ENCODE measurements around the gene ZNF385B. TPM values are rescaled to one million over a fixed set of nuclear protein-coding genes. Genes with fewer than 3 reads are reported as not detected.

Gene ZNF385B
- polyA plus RNA-seq, 1 donor from 2014 or later, result 0.31 TPM

GRCh38 chr2:179539124-179539511 is 322.3 kb downstream of the ZNF385B start:
- H3K9me3 ChIP-seq (ENCODE audit: low read length), result peaks cover 3% of the 10 kb centered on the region
- H3K9me2 ChIP-seq (ENCODE audit: insufficient read depth, low read length), result no peaks in the 10 kb centered on the region
- H3F3A ChIP-seq (ENCODE audit: insufficient read depth, low read length, poor library complexity, severe bottlenecking), result no peaks in the 10 kb centered on the region
- no peak for TF ChIP-seq CTCF (IDR thresholded peaks at IDR 0.05; ENCODE audit: poor library complexity, severe bottlenecking)
- TF ChIP-seq EP300 (conservative IDR thresholded peaks at IDR 0.05; ENCODE audit: poor library complexity, severe bottlenecking), result no peak
- H3K79me2 ChIP-seq (replicated peaks; ENCODE audit: insufficient read depth, low read length), result no peaks in the 10 kb centered on the region
- no peaks in the 10 kb centered on the region for H4K20me1 ChIP-seq (ENCODE audit: insufficient read depth)
- H3K27ac ChIP-seq (ENCODE audit: low read length), result no peak overlapping the region
- H3K4me3 ChIP-seq (ENCODE audit: low read length), result no peak overlapping the region
- no peak overlapping the region for H3K4me2 ChIP-seq (ENCODE audit: low read length)
- no peaks in the 10 kb centered on the region for H3K27me3 ChIP-seq (ENCODE audit: insufficient read depth, low read depth, low read length)
- no peak overlapping the region for H2AFZ ChIP-seq (ENCODE audit: low read depth, low read length)
- H3K36me3 ChIP-seq (ENCODE audit: insufficient read depth, low read length), result no peaks in the 10 kb centered on the region
- H3K9ac ChIP-seq (ENCODE audit: low read length), result no peak overlapping the region

GRCh38 chr2:179538406-179539123 is 322.8 kb downstream of the ZNF385B start:
- H3K27ac ChIP-seq (ENCODE audit: low read length), result no peak overlapping the region
- no peaks in the 10 kb centered on the region for H3K27me3 ChIP-seq (ENCODE audit: insufficient read depth, low read depth, low read length)
- H3F3A ChIP-seq (ENCODE audit: insufficient read depth, low read length, poor library complexity, severe bottlenecking), result no peaks in the 10 kb centered on the region
- H4K20me1 ChIP-seq (ENCODE audit: insufficient read depth), result no peaks in the 10 kb centered on the region
- H2AFZ ChIP-seq (ENCODE audit: low read depth, low read length), result no peak overlapping the region
- H3K9me2 ChIP-seq (ENCODE audit: insufficient read depth, low read length), result no peaks in the 10 kb centered on the region
- no peak for TF ChIP-seq EP300 (conservative IDR thresholded peaks at IDR 0.05; ENCODE audit: poor library complexity, severe bottlenecking)
- TF ChIP-seq MXI1 (conservative IDR thresholded peaks at IDR 0.05; ENCODE audit: poor library complexity, severe bottlenecking), result no peak
- no peak for TF ChIP-seq EZH2 (IDR thresholded peaks at IDR 0.05; ENCODE audit: borderline replicate concordance, insufficient read depth, low read length, poor library complexity, severe bottlenecking)
- TF ChIP-seq RAD21 (conservative IDR thresholded peaks at IDR 0.05), result no peak
- no peak for TF ChIP-seq CTCF (IDR thresholded peaks at IDR 0.05; ENCODE audit: poor library complexity, severe bottlenecking)
- no peak for TF ChIP-seq REST (IDR thresholded peaks at IDR 0.05; ENCODE audit: borderline replicate concordance)
- TF ChIP-seq SMC3 (conservative IDR thresholded peaks at IDR 0.05; ENCODE audit: poor library complexity), result no peak
- TF ChIP-seq TAF1 (IDR thresholded peaks at IDR 0.05; ENCODE audit: low read depth), result no peak
- no peak for TF ChIP-seq POLR2AphosphoS5 (IDR thresholded peaks at IDR 0.05)
- no peak overlapping the region for H3K4me3 ChIP-seq (ENCODE audit: low read length)
- peaks cover 3% of the 10 kb centered on the region for H3K9me3 ChIP-seq (ENCODE audit: low read length)
- H3K4me2 ChIP-seq (ENCODE audit: low read length), result no peak overlapping the region
- no peaks in the 10 kb centered on the region for H3K36me3 ChIP-seq (ENCODE audit: insufficient read depth, low read length)
- H3K9ac ChIP-seq (ENCODE audit: low read length), result no peak overlapping the region
- H3K79me2 ChIP-seq (replicated peaks; ENCODE audit: insufficient read depth, low read length), result no peaks in the 10 kb centered on the region

Data from neural cell (in vitro differentiated cells).